Testis (tissue), 2 donors: ENCODE data around the gene SYN1.

Experiments
- POLR2A ChIP-seq: fragments of 450-650 bp; IDR thresholded peaks from one replicate; pipeline ENCODE4 v1.6.1; 2017; ENCODE audit warnings: antibody characterized with exemption, mild to moderate bottlenecking, moderate library complexity
- TF ChIP-seq, protein P1 (sequence below), 3 experiments: fragments of 450-650 bp in 2 of 3; fragments of 200-600 bp in 1 of 3; sonication (generic) in 1 of 3; IDR thresholded peaks; one replicate each; pipeline ENCODE4 v1.5.1; 2016 to 2019; ENCODE audit warnings: antibody characterized with exemption in 3 of 3, mild to moderate bottlenecking in 2 of 3, moderate library complexity in 1 of 3

DNA sequence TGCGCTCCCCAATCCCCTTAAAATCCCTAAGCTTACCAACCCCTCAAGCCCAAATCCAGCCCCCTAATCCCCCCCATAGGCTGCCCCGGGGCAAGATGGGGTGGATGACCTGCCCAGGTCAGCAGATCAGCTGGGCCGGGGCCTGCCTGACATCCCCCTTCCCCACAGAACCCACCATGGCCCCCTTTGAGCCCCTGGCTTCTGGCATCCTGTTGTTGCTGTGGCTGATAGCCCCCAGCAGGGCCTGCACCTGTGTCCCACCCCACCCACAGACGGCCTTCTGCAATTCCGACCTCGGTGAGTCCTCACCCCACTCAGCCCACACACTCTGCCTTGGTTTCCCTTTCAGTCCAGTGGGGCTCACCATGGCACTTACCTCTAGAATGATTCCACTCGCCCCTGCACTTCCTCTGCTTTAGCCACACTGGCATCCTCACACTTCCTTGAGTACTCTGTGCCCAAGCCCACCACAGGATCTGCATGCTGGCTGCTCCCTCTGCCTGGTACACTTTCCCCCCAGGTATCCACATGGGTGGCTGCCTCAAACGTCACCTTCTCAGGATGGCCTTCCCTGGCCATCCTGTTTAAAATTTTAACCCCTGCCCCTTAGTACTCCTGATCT, 36.3 kb downstream of the SYN1 start:
- TF ChIP-seq, protein P1, sequence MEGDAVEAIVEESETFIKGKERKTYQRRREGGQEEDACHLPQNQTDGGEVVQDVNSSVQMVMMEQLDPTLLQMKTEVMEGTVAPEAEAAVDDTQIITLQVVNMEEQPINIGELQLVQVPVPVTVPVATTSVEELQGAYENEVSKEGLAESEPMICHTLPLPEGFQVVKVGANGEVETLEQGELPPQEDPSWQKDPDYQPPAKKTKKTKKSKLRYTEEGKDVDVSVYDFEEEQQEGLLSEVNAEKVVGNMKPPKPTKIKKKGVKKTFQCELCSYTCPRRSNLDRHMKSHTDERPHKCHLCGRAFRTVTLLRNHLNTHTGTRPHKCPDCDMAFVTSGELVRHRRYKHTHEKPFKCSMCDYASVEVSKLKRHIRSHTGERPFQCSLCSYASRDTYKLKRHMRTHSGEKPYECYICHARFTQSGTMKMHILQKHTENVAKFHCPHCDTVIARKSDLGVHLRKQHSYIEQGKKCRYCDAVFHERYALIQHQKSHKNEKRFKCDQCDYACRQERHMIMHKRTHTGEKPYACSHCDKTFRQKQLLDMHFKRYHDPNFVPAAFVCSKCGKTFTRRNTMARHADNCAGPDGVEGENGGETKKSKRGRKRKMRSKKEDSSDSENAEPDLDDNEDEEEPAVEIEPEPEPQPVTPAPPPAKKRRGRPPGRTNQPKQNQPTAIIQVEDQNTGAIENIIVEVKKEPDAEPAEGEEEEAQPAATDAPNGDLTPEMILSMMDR (IDR thresholded peaks at IDR 0.05) = no peak
- TF ChIP-seq POLR2A = no peak
